ENCODE data around the gene CDT1. TPM values are rescaled to one million over a fixed set of nuclear protein-coding genes. Genes with fewer than 3 reads are reported as not detected.

CDT1 gene
- total RNA-seq (ENCODE audit: insufficient read depth, low replicate concordance): 1.9 TPM

DNA sequence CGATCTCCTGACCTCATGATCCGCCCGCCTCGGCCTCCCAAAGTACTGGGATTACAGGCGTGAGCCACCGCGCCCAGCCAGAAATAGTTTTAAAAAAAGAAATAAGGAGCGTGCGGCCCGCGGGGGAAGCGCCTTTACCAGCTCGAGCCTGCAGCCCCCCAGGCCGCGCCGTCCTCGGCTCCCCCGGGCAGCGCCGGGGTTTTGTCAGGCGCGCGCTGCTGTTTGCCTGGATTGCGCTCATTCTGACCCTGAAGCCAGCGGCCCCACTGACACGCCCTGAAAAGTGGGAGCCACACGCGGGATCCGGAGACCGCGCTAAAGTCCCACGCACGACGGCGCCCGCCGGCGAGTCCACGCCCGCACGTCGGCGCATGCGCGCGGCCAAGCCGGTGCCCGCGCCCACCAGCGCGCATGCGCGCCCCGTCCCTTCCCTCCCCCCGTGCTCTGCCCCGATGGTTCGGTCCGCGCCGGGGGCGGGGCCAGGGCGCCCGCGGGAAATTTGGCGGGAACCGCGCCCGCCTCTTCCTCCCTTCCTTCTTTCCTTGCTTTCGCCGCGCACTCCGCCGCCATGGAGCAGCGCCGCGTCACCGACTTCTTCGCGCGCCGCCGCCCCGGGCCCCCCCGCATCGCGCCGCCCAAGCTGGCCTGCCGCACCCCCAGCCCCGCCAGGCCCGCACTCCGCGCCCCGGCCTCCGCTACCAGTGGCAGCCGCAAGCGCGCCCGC lies at the start of gene CDT1:
Gene CDT1, plus strand, starts transcription at position 526 of the 724 bp plus-strand sequence. Its CDS starts 43 bp downstream, at position 569.
- peak; percentile 83 for DNase-seq (ENCODE audit: low spot score)

DNA sequence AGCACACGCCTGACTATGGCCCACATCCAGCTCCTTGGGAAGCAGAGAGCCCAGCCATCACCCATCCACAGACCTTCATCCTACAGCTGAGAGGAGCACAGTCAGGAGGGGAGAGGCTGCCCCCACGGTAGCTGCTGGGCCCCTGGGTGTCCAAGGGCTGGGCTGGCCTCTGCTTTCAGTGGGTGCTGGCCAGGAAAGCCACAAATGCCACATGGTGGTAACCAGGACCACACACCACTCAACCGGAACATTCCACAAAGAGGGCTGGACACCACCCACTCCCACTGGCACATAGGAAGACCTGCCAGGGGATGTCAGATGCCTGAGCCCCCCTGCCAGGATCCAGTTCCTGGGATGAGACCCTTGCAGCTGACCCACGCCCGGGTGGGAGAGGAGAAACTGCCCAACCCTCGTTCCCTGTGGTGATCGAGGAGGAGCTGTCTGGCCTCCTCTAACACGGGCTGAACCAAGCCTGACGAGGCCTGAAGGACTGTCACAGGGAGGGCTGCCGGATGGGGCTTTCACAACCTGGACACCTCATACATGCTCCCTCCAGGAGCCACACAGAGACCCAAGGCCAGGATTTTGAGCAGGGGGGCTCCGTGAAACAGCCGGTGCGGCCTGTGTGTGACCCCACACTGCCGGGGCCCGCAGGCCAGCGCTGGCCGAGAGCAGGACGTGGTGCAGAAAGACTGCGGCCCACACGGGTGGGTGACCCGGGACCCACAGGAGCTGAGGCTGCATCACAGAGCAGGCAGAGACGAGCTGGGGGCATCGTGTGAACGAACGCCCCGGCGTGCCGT lies 49.3 kb upstream of the CDT1 start:
- DNase-seq (ENCODE audit: low spot score): no peak

DNA sequence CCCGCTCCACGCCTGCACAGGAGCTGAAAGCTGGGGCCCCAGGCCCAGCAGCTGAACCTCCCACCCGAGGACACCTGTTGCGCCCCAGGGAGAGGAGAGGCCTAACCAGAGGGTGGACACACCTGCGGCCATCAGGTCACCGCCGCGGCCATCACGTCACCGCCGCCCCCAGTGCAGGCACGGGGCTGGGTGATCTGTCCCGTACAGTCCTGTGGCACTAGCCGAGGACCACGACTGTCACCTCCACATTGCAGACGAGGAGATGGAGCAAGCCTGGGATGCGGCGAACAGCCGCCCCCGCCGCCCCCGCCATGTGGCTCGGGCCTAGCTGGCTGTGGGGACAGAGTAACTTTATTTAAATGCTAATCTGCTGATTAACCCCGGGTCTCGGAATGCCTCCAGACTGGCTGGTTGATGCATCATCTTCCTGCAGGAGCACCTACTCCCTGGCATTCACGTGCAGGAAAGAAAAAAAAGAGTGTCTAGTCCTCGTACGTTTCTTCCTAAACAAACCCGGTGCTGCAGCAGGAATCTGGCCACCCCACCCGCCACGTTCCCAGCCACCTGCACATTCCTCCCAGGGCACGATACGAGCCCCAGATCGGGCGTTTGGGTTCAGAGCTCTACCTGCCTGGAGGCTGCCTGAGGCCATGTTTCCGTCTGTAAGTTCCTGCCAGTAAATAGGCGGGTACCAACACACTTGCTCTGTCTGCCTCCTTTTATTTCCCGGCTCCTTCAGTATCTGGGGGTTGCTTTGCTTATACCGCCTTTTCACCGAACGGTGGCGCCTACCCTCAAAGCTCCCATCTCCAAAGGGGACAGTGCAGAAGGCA lies 48.5 kb upstream of the CDT1 start:
- no peak for DNase-seq (ENCODE audit: low spot score)

DNA sequence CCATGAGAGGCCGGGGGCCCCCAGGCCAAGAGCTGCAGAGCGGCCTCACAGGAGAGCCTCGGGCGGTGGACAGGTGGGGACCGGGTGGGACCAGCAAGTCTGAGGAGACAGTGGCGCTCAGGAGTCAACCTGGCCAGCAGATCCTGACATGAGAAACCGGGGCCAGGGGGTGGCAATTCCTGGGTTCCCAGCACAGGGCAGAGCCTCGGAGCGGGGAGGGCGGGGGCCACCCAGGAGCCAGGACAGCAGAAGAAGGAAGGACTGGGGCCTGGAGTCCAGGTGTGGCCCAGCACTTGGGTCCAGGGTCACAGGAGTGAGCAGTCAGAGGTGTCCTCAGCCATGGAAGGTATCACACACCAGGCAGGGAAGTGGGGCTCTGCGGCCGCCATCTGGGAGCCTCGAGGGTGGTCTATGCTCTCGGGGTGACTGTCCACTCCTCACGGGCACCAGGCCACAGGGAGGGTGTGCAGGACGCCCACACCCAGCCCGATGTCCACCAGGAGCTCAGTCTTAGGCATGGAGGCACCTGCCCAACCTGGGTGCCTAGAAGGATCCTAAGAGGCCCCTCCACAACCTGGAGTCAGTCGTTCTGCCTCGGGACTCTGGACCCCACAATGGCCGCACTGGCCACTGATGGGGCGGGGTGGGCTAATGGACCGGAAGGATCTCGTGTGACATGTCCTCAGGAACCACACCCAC lies 47.7 kb upstream of the CDT1 start:
- no peak for DNase-seq (ENCODE audit: low spot score)

DNA sequence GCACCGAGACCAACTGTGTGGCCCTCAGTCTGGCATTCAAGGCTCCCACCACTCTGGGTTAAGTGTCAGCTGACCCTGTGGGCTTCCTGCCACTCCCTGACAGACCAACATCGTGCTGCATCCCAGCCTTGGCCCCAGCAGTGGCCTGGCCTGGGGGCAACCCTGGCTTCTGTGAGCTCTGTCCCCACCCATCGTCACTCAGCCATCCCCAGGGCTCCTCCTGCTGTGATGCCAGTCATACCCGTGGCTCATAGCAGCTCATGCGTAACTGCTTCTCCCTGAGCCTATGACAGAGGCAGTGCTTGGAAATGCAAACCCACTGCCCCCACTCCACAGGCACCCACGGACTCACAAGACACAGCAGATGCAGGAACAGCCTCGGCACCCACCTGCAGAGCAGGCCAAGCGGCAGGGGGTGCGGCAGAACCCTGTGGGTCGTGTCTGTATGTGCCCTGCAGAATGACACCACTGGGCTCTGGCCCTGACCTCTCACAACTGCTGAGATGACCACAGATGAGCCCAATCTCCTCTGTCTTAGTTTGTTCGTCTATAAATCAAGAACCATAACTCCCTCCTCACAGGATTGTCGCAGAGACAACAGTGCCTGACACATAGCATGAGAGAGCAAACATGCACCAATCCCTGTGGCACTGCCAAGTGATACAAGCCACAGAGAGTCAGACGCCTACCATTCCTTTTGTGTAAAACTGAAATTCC lies 45.2 kb upstream of the CDT1 start:
- no peak for DNase-seq (ENCODE audit: low spot score)

DNA sequence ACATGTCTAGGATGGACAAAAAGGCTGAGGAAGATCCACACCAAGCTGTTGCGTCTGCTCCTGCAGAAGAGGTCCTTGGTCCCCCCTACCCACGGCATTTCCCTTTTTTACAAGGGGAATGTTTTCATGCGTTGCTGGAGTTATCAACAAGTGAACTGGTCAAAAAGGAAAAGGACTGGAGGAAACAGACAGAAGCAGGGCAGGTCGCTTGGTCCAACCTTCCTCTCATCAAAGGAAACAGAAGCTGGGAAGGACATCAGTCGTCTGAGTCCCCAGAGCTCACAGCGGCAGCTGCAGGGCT lies 44.7 kb upstream of the CDT1 start:
- no peak for DNase-seq (ENCODE audit: low spot score)

DNA sequence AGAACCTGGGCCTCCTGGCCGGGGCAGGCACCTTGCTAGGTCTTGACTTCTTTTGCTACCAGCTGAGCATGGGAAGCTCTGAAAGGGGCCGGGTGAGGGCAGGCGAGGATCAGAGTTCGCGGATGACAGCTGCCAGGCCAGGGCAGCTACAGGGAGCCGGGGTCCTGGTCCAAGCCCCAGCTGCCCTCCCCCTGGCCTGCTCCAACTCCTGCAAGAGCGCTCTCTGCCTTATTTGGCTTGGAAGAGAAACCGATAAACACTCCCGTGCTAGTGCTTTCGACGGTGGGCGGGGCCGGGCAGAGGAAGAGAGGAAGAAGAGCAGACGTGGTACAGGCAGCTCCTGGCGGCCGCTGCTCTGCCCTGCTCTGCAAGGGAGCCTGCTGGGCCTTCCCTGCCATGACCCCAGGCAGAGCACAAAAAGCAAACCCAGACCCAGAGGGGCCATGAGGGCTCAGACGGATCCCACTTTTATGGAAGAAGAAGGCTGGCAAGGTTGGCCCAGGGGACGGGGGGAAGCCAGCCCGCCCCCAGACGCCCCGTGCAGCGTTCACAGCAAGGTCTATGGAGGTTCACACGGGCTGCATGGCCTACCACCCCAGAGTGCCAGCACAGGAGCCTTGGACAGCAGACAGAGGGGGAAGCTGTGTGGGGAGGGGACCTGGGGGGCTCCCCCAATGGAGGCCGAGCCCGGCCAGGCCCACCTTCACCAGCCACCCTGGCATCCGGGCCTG lies 44.2 kb upstream of the CDT1 start:
- peak; percentile 81 for DNase-seq (ENCODE audit: low spot score)

DNA sequence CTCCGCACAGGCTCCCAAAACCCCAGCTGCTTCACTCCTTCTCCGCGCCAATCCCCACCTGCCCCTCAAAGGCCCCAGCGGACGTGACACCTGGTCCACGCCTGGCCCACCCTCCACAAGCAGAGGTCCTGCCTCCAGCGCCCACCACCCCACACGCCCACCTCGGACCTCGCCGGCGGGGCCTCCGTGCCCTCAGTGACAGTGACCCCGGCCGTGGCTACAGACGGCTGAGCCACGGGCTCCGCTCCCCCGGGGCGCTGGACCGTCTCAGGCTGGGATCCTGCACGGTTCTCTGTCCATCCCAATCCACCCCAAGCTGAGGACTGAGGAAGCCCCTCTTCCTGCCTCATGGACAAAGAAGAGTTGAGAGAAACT lies 43.6 kb upstream of the CDT1 start:
- no peak for DNase-seq (ENCODE audit: low spot score)

DNA sequence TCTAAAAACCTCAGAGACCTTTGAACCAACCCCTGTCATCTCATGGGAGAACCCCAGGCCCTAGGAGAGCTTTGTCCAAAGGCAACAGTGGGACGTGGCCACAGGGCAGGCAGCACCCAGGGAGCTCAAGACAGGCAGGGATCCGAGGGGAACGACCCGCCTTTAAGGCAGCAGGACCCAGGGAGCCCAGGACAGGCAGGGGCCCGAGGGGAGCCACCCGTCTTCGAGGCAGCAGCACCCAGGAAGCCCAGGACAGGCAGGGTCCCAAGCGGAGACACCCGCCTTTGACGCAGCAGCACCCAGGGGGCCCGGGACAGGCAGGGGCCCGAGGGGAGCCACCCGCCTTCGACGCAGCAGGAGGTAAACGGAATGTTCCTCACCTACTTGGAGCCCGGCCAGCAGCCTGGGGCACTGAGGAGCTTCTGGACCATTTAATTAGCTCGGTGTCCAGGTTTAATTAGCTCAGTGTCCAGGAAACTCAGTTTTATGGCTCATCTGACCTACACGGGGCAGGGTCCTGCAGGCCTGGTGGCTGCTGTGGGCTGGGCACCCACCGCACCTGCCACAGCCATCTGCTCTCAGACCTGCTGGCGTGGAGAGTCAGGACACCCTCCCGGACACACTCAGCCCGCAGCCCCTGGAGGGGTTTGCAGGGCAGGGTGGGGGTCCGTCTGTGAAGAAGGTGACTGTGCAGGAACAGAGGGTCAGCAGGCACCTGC lies 43.0 kb upstream of the CDT1 start:
- DNase-seq (ENCODE audit: low spot score): no peak

DNA sequence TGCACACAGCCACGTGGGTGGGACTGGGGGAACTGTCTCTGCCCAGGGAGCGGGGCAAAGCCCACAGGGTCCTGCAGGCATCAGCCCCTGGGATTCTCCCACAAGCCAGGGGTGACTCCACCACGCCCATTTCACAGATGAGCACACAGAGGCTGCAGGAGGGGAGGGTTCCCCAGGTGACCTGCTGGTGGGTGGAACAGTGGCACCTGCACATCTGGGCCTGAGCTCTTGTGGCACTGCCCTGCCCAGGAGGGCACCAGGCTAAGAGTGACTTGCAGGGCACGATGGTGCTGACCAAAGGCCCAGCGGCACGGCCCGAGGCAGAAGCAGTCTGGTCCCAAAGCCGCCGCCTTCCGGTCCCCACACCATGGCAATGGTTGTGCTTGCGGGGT lies 42.5 kb upstream of the CDT1 start:
- DNase-seq (ENCODE audit: low spot score): no peak

DNA sequence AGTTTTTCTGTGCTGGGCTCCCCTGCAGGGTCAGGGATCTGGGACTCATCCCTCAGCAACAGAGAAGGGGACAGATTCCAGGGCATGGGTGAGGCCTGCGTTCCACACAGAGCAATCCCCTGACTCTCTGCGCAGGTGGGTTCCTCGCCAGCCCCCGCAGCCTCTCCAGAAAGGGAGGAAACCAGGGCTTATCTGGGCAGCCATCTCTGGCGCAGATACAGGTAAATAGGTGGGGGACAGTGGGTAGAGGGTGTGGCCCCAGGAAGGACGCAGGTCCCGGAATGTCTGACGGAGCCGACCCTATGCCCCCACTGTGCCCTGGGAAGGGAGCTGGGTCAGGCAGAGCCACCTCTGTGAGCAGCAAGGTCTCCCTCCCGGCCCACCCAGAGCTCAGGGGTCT lies 41.8 kb upstream of the CDT1 start:
- DNase-seq (ENCODE audit: low spot score): no peak

DNA sequence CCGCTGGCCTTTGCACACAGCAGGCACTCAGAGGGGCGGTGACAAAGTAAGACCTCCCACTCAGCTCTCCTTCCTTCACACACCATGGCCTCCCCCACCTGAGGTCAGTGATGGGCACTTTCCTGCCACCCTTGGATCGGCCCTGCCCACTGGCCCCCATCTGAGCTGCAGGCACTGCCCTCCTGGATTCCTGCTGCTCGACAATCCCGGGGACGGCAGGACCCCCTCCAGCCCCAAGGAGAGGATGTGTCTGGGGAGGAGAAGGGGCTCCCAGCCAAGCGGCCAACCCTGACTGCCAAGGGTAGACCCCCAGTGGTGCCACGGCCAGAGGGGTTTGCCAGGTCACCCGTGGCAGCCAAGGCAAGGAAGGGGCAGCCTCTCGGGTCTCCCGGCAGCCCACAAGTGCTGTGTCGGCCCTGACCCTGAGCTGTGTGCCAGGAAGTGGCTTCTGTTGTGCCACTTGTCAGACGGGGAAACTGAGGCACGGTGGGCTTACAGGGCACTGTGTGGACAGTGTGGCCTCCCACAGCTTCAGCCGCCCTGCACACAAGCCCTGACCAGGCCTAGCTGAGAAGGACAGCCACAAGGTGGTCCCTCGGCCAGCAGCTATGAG lies 41.2 kb upstream of the CDT1 start:
- no peak for DNase-seq (ENCODE audit: low spot score)

DNA sequence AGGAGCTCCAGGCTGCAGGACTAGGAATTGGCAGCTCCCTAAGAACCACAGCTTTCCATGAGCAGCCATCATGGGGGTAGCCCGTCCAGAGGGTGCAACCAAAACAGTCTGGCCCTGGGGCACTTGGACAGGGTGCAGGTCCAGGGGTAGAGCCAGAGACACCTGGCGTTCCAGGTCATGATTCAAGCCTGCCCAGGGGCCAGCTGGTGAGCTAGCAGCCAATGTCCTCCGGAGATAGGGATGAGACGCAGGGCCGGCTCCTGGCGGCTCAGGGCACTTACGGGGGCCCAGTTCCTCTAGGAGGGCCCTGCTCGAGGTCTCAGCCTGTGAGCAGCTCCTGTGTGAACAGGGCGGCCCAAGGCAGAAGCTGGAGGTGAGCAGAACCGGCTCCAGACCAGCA lies 40.6 kb upstream of the CDT1 start:
- no peak for DNase-seq (ENCODE audit: low spot score)

DNA sequence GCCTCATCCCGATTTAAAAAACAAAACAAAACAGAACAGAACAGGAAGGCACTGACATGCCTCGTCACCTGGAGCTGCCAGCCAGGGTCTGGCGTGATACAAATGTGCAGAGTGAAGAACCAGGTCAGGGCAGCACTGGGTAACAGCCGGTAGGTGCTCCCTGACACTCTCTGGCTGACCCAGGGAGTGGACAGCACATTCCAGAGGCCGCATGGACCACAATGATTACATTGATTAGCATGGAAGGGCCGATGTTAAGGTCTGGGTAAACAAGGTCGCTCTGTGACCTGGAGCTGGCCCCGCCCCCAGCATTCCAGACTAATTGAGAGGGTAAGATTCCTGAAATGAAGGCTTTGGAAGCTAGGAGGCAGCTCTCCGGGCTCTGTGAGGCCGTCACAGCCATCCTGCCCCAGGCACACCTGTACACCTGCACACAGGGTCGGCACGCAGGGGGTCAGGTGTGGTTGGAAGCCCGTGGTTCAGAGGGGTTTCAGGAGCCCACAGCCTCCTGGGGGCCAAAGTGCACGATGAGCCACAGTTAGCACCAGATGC lies 40.0 kb upstream of the CDT1 start:
- DNase-seq (ENCODE audit: low spot score): no peak

DNA sequence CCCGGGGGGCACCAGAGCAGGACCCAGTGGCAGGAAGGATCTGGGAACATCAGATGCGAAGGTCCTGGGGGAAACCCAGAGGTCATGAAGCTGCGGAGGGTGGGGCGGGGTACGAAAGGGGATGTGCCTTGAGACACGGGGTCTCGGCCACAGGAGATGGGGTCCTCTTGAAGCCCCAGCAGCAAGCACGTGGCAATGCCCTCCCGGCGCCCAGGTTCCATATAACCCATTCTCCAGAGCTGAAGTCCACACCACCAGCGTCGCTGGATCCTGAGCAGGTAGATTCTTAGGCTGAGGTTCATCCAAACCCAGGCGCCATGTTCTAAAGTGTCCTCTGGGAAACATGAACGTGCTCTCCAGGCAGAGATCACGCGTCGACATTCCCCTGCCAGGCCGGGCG lies 39.5 kb upstream of the CDT1 start:
- no peak for DNase-seq (ENCODE audit: low spot score)

DNA sequence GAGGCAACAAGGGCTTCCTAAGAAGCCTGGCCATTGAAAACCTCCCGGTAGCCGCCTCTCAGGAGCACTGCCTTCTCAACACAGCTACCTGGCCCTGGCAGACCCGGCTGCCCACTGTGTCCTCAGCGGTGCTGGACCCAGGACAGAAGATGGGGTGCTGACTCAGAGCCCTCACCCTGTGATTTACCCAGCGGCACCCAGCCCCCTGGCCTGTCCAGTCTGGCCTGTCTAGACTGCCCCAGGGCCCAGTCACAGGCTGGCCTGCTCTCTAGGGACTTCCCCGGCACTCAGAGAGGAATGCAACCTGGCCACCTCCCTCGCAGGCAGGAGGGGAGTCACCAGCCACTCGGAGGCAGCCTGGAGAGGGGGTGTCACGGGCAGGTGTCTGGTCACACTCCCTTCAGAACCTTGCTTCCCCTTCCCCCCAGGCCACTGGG lies 38.7 kb upstream of the CDT1 start:
- DNase-seq (ENCODE audit: low spot score): no peak

DNA sequence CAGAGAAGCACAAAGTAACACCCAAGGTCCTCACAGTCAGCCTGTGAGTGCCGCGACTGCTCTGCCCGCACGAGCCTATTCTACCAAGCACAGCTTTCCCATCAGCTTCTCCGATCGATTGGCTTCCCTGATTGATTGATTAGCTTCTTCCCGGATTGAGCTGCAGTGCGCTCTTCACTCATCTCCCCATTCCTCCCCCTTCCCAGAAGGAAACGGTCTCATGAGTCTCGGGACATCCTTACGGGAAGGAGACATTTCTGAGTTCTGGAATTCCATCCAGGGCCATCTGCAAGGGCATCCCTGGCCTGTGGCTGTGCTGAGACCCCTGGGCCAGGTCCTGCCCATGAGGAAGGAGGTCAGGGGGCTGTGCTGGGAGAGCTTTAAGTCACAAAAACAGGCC lies 36.6 kb upstream of the CDT1 start:
- DNase-seq (ENCODE audit: low spot score): no peak

DNA sequence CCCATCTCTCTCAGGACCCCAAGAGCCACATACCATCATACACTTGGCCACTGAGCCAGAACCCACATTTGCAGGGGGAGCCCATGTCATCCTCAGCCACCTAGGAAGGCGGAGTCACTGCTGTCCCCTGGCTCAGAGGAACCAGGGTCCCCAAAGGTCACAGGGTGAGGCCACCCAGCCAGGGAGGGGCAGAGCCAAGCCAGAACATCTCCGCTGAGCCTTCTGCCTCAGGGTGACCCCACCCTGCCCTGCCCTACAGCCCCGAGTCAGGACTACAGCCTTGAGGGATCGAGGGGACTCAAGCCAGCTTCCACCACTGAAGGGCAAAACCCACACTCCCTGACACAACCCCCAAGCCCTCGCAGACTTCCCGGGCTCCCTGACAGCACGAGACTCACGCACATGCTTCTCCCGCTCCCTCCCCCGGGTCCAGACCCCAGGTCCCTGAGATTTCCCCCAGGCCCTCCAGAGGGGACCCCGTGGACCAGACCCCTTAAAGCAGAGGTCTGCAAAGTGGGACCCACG lies 36.0 kb upstream of the CDT1 start:
- no peak for DNase-seq (ENCODE audit: low spot score)

Measured in umbilical cord (tissue), 2 donors.